ENCODE results near the gene MEOX2.

- TF ChIP-seq POLR2A (IDR thresholded peaks at IDR 0.05) (no peak), CTCF (IDR thresholded peaks at IDR 0.05) (no peak)
These were observed 7.8 kb downstream of the MEOX2 start for GRCh38 chr7:15678653-15679052.

All from testis (tissue), 2 donors.